Measurements from ENCODE around the gene NOS2.
"Not testable (repeated sequence)": the region's sequence is repeated elsewhere in the genome, so short reads cannot be mapped to it uniquely, and the experiment has no call there.

The NOS2 gene

DNA sequence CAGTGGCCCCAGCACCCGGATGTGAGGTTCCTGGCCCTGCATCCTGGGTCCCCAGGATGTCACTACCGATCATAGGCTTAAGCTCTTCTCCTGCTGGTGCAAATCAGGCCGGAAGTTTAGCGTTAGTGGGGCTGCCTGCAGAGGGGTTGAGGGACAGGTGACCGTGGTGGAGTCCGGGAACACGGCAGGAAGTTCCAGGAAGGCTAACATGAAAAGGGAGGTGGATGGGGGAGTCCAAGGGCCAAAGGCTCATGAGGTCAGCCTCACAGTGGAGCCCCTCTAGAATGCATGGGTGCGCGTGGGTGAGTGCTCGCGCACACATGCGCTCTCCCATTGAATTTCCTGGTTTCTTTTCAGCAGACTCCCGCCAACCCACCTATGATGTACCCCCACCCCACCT, 46.6 kb downstream of the NOS2 start:
- not testable (repeated sequence) for DNase-seq

DNA sequence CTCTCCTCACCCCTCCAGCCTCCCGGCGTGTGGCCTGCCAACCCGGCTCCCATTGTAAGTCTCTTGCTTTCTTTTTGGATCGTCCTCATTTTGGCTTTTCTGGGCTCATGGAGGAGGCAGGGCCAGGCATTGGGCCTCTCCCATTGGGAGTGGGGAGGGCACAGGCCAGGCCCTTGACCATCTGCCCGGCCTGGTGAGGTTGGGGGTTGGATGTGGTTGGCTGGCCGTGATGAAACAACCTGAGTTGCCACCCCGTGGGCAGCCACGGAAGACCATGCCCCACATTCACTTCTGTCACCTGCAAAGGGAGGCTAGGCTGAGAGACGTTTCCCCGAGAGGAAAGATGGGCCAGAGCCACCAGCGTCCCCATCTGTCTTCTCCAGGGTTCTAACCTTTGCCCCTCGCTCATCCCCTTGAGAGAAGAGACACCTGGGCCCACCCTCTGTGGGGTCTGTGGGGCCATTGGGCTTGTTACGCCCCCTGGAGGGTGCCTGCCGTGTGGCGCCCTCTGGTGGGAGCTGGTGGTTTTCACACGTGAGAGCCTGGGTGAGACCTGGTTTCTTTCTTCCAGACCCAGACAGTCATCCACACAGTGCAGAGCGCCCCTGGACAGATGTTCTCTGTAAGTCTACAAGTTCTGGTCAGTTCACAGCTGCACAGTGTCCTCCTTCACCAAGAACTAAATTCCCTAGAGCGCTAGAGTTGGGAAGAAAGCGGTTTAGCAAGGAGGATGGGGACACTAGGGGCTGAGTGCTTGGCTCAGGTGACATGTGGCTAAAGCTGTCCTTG, 47.3 kb downstream of the NOS2 start:
- not testable (repeated sequence) for DNase-seq

- DNase-seq: no peak
These were observed 48.5 kb downstream of the NOS2 start for GRCh38 chr17:27751622-27752490.

GRCh38 chr17:27751166-27751565, 49.2 kb downstream of the NOS2 start:
- no peak for DNase-seq

- DNase-seq: not testable (repeated sequence)
These were observed 50.7 kb downstream of the NOS2 start for GRCh38 chr17:27749562-27750150.

GRCh38 chr17:27748360-27748825, 51.9 kb downstream of the NOS2 start:
- DNase-seq: no peak

- DNase-seq: no peak
These were observed 52.6 kb downstream of the NOS2 start for GRCh38 chr17:27747462-27748359.

GRCh38 chr17:27746881-27747280, 53.4 kb downstream of the NOS2 start:
- DNase-seq: no peak

DNA sequence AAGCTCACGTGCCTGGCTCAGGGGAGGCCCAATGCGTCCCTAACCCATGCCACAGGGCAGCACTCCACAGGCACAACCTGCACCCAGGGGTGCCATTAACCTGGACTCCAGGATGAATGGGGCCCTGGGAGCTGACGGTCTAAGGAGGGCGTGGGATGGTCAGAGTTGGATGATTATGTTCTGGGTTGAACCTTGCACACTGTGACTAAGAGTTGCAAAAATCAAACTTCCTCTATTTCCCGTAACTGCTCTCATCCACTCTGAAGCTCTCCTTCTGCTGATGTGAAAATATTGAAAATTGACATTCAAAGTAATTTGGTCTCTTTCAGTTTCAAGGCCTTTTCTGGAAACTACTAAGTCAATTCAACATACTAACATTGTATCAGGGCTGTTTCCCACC, 54.0 kb downstream of the NOS2 start:
- DNase-seq: not testable (repeated sequence)

- DNase-seq: not testable (repeated sequence)
These were observed 55.0 kb downstream of the NOS2 start for GRCh38 chr17:27745207-27745830.

- no peak for DNase-seq
These were observed 56.9 kb downstream of the NOS2 start for GRCh38 chr17:27743281-27743885.

- no peak for DNase-seq
These were observed 58.3 kb downstream of the NOS2 start for GRCh38 chr17:27741971-27742575.

- DNase-seq: no peak
These were observed 58.9 kb downstream of the NOS2 start for GRCh38 chr17:27741361-27741861.

GRCh38 chr17:27740541-27740940, 59.8 kb downstream of the NOS2 start:
- DNase-seq: not testable (repeated sequence)

DNA sequence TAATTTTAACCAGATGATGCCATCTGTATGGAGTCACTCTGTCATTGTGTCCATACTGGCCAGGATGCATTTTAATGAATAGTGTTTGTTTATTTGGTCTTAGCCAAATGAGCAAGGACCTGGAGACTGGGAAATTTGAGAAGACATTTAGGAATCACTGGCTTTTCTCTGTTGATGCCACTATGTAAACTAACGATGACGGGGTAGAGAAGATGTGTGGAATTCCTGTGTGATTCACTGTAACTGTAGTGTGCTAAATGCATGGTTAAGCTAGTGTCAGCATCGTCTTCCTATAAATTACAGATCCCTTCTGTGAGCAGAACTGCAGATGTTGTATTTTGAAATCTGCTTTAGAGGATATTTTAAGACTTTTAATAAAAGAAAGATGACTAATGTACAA, 66.6 kb downstream of the NOS2 start:
- no peak for DNase-seq

DNA sequence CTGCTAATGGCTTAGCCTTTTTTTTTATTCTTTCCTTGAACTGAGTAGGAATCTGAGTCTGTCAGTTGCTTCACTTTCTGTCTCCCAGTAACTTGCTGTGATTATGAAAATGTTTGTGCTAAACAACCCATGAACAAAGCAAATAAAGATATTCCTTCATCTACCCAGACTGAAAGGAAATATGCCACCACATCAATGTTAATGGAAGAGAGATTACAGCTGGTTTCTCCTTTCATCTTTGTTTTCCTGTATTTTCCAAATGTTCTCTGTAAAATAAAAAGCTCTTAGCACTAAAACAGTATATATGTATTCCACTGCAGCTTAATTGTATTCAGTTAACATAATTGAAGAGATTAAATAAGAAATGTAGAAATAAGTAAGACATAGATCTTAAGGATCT, 67.6 kb downstream of the NOS2 start:
- not testable (repeated sequence) for DNase-seq

DNA sequence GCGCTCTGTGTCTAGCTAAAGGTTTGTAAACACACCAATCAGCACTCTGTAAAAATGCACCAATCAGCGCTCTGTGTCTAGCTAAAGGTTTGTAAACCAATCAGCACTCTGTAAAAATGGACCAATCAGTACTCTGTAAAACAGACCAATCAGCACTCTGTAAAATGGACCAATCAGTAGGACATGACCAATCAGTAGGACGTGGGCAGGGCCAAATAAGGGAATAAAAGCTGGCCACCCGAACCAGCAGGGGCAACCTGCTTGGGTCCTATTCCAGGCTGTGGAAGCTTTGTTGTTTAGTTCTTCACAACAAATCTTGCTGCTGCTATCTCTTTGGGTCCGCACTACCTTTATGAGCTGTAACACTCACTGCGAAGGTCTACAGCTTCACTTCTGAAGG, 74.3 kb downstream of the NOS2 start:
- DNase-seq: not testable (repeated sequence)

DNA sequence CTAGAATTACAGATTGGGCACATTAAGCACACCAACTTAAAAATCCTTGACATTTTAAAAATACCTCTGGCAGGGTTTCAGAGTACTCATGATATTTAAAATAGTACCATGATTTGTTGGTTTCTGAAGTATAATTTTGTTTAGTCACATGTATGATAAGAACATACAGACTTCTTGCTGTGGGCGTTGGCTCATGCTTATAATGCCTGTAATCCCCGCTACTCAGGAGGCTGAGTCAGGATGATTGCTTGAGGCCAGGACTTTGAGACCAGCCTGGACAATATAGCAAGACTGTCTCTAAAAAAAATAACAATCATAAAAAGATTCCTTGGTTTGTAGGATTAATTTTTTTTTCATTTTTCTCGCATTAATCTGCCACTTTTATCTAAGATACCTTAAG, 78.5 kb downstream of the NOS2 start:
- DNase-seq: no peak

All from NCI-H1105 treated with DMSO at 0.1 percent for 48 hours (cell line).